K562 (cell line): ENCODE data around the gene HIVEP3. TPM values are rescaled to one million over a fixed set of nuclear protein-coding genes. Genes with fewer than 3 reads are reported as not detected.

Experiments used
- ATAC-seq: fragments of 200-7000 bp; cut with Tn5 transposase; 3 replicates; pipeline ENCODE4 v1.9.1; 2020; ENCODE audit warnings: moderate library complexity
- BruUV-seq: library from RNA; stranded (reverse); fragments of 400-500 nt; replicated peaks from 2 replicates; lab custom pipeline; 2021; lab: Mats Ljungman, UMichigan
- CTCF ChIA-PET: fragments of 300-600 bp; formaldehyde crosslinking; extraction: SDS; loops from one replicate; lab custom pipeline; 2021; ENCODE audit warnings: low intra/inter-chr PET ratio; lab: Yijun Ruan, JAX
- POLR2A ChIA-PET: fragments of 300-600, 350-650 bp; sonication (Branson Sonifier 250); formaldehyde crosslinking; extraction: SDS; loops from one replicate; lab custom pipeline; 2021; ENCODE audit warnings: antibody characterized with exemption, inconsistent platforms; lab: Yijun Ruan, JAX
- DNase-seq, 4 experiments: peaks; one replicate each; pipeline versions ENCODE4 v3.0.0 to v3.0.0-alpha.2; 2011 to 2018; ENCODE audit warnings: low spot score in 3 of 4, mixed read lengths in 3 of 4; ENCODE audit errors: extremely low read depth in 1 of 4
- FAIRE-seq: peaks from 2 replicates; lab custom pipeline; 2011; peaks lifted over from hg19 to GRCh38; lab: Jason Lieb, UNC
- H2AFZ ChIP-seq: 2 replicates; pipeline ENCODE4 v1.6.0; 2011; ENCODE audit warnings: low read depth, low read length, control low read depth, inconsistent platforms
- H3K27ac ChIP-seq: fragments of 200-600 bp; 3 replicates; pipeline ENCODE4 v1.8.0; 2011; ENCODE audit warnings: low read depth, mild to moderate bottlenecking, control low read depth, inconsistent platforms, low read length, moderate library complexity, mixed read lengths; ENCODE audit errors: extremely low read depth
- H3K27me3 ChIP-seq, 2 experiments: fragments of 300-600 bp in 1 of 2; 2 replicates in 1 of 2; 3 replicates in 1 of 2; pipeline versions ENCODE4 v1.6.0 to v1.8.0; 2011; ENCODE audit warnings: inconsistent platforms in 2 of 2, low read length in 2 of 2, mild to moderate bottlenecking in 1 of 2, mixed read lengths in 1 of 2, moderate library complexity in 1 of 2; ENCODE audit not compliant: control insufficient read depth in 2 of 2, insufficient read depth in 2 of 2
- H3K36me3 ChIP-seq: fragments of 300-600 bp; 3 replicates; pipeline ENCODE4 v1.8.0; 2011; ENCODE audit warnings: mild to moderate bottlenecking, low read length, inconsistent platforms; ENCODE audit not compliant: control insufficient read depth, insufficient read depth
- H3K4me1 ChIP-seq, 2 experiments: fragments of 200-600 bp in 1 of 2; replicated peaks in 1 of 2; 2 replicates in 1 of 2; 3 replicates in 1 of 2; pipeline versions ENCODE4 v1.5.1 to v1.8.0; 2011; ENCODE audit warnings: inconsistent platforms in 2 of 2, low read length in 2 of 2, mild to moderate bottlenecking in 1 of 2, mixed read lengths in 1 of 2, moderate library complexity in 1 of 2; ENCODE audit not compliant: control insufficient read depth in 2 of 2, insufficient read depth in 2 of 2
- H3K4me2 ChIP-seq: 2 replicates; pipeline ENCODE4 v1.6.1; 2011; ENCODE audit warnings: low read length, control low read depth, inconsistent platforms, mixed read lengths; ENCODE audit not compliant: insufficient read depth
- H3K4me3 ChIP-seq: fragments of 200-600 bp; sonication (generic), shearing (Covaris generic); 2 replicates; pipeline ENCODE4 v1.5.1; 2016; ENCODE audit warnings: control low read depth, inconsistent platforms
- H3K79me2 ChIP-seq: fragments of 200-600 bp; 3 replicates; pipeline ENCODE4 v1.8.0; 2011; ENCODE audit warnings: low read length, inconsistent platforms; ENCODE audit not compliant: control insufficient read depth, insufficient read depth
- H3K9ac ChIP-seq, 2 experiments: 2 replicates each; pipeline versions ENCODE4 v1.6.0 to v1.6.1; 2011; ENCODE audit warnings: low read depth in 2 of 2, low read length in 2 of 2, control low read depth in 1 of 2, inconsistent platforms in 1 of 2, mild to moderate bottlenecking in 1 of 2, mixed read lengths in 1 of 2; ENCODE audit not compliant: insufficient read depth in 1 of 2
- H3K9me1 ChIP-seq: one replicate; pipeline ENCODE4 v1.6.0; 2011; ENCODE audit warnings: inconsistent platforms, mild to moderate bottlenecking, low read length, moderate library complexity; ENCODE audit not compliant: control insufficient read depth, insufficient read depth
- H3K9me3 ChIP-seq: replicated peaks from 2 replicates; pipeline ENCODE4 v1.5.1; 2011; ENCODE audit warnings: low read depth, low read length, inconsistent platforms; ENCODE audit not compliant: control insufficient read depth, insufficient read depth
- H4K20me1 ChIP-seq: replicated peaks from 2 replicates; pipeline ENCODE4 v1.6.1; 2011; ENCODE audit warnings: low read length, inconsistent platforms, mixed read lengths; ENCODE audit not compliant: control insufficient read depth, insufficient read depth
- C11orf30 ChIP-seq: fragments of 450-650 bp; IDR thresholded peaks from 2 replicates; pipeline ENCODE4 v1.6.1; 2016; ENCODE audit warnings: low read depth, mild to moderate bottlenecking
- TAF1 ChIP-seq: IDR thresholded peaks from 2 replicates; pipeline ENCODE4 v1.6.1; 2011; ENCODE audit warnings: mild to moderate bottlenecking, low read length, moderate library complexity; ENCODE audit not compliant: insufficient read depth, control insufficient read depth, severe bottlenecking; ENCODE audit errors: extremely low read depth
- WGBS: fragments of 100-300 bp; shearing (Covaris generic); methylation state at CpG from one replicate; pipeline ENCODE4 v1.1.6; 2016; ENCODE audit warnings: low coverage, mixed read lengths; ENCODE audit not compliant: insufficient coverage; ENCODE audit errors: missing lambda C conversion rate; 5-methylcytosine and 5-hydroxymethylcytosine counted together
- in situ Hi-C: fragments of 300-500 bp; cut with MboI; formaldehyde crosslinking; loops from 4 replicates; pipeline ENCODE4 v1.15.0; 2018; ENCODE audit warnings: inconsistent platforms, mixed read lengths
- intact Hi-C: fragments of 100-400 bp; cut with micrococcal nuclease; formaldehyde crosslinking; loops from 2 replicates; pipeline ENCODE4 v1.14.2; 2022
- polyA plus RNA-seq, 8 experiments: library from polyadenylated mRNA; depleted of rRNA in 4 of 8; stranded (reverse) in 5 of 8; unstranded in 3 of 8; fragments of >200 nt; fragmentation: Nextera tagmentation in 2 of 8; fragmentation: Illumina TruSeq in 1 of 8; extraction: Ambion mirVana in 2 of 8; extraction: Trizol in 1 of 8; gene quantifications; 2 replicates each; pipeline versions ENCODE4 v1.2.1 to v1.2.3, GENCODE V29; 2011 to 2014; ENCODE audit warnings: inconsistent platforms in 1 of 8, missing spikeins in 1 of 8
- total RNA-seq, 7 experiments: library from RNA; depleted of rRNA in 6 of 7; stranded (reverse); fragments of >200 nt in 6 of 7; fragmentation: Illumina TruSeq in 2 of 7; extraction: Trizol in 2 of 7; gene quantifications; 2 replicates each; pipeline versions ENCODE4 v1.2.1 to v1.2.3, GENCODE V29; 2011 to 2021; ENCODE audit warnings: low replicate concordance in 1 of 7
- TF ChIP-seq, protein P1 (sequence below): fragments of 450-650 bp; IDR thresholded peaks from 2 replicates; pipeline ENCODE4 v1.6.1; 2016; ENCODE audit warnings: mild to moderate bottlenecking, moderate library complexity
- TF ChIP-seq, protein P2 (sequence below): fragments of 250-450 bp; sonication (Bioruptor Pico); IDR thresholded peaks from 2 replicates; pipeline ENCODE4 v1.4.0; 2020; ENCODE audit warnings: mild to moderate bottlenecking

HIVEP3 gene
- total and polyA plus RNA-seq, 9 of the 15 experiments (the other 6 are each of a cell fraction or from before 2014, with no cell fraction given) = 0.09 to 0.58 (median 0.34) TPM; not detected in 1

DNA sequence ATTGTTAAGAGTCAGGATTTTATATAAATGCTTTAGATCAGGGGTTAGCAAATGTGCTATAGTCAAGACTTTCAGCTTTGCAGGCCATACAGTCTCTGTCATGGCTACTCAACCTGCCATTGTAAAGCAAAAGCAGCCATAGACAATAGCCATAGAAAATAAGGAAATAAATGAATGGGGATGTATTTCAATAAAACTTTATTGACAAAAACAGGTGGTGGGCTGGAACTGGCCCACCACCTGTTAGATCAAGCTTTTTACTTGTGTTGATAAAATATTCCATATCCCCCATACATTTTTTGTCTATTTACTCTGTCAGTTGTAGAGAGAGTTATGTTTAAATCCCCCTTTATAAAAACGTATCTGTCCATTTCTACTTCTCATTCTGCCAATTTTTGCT is 98.9 kb downstream of the HIVEP3 start:
- Histone ChIP-seq H3K9me1 (no peaks in the 10 kb centered on the region), H3K79me2 (no peaks in the 10 kb centered on the region), H3K4me3 (no peak overlapping the region), H2AFZ (no peak overlapping the region), H3K27ac (no peak overlapping the region), H3K4me1 (no peaks in the 10 kb centered on the region), H3K9ac (no peak overlapping the region), H3K36me3 (no peaks in the 10 kb centered on the region), H3K4me2 (no peak overlapping the region), H3K9me3 (no peaks in the 10 kb centered on the region), H3K27me3 (peaks cover 9 to 10% of the 10 kb centered on the region in 2 experiments; a peak in 2 of 5 replicates), H4K20me1 (no peaks in the 10 kb centered on the region)
- ATAC-seq (no peak), DNase-seq (no peak), FAIRE-seq (no peak)
- in situ Hi-C loops (loop anchor here (25.0 kb wide), 1 partner anchor 317 kb away; no protein-coding TSS in a partner anchor), intact Hi-C loops (loop anchor here (10.0 kb wide), 1 partner anchor 315 kb away; no protein-coding TSS in a partner anchor)
- WGBS = 0% methylated on average over 1 of the region's 1 CpG
- CTCF ChIA-PET = no interaction called here
- POLR2A ChIA-PET = no interaction called here
- no TSS peak for BruUV-seq
- TF ChIP-seq, protein P1, sequence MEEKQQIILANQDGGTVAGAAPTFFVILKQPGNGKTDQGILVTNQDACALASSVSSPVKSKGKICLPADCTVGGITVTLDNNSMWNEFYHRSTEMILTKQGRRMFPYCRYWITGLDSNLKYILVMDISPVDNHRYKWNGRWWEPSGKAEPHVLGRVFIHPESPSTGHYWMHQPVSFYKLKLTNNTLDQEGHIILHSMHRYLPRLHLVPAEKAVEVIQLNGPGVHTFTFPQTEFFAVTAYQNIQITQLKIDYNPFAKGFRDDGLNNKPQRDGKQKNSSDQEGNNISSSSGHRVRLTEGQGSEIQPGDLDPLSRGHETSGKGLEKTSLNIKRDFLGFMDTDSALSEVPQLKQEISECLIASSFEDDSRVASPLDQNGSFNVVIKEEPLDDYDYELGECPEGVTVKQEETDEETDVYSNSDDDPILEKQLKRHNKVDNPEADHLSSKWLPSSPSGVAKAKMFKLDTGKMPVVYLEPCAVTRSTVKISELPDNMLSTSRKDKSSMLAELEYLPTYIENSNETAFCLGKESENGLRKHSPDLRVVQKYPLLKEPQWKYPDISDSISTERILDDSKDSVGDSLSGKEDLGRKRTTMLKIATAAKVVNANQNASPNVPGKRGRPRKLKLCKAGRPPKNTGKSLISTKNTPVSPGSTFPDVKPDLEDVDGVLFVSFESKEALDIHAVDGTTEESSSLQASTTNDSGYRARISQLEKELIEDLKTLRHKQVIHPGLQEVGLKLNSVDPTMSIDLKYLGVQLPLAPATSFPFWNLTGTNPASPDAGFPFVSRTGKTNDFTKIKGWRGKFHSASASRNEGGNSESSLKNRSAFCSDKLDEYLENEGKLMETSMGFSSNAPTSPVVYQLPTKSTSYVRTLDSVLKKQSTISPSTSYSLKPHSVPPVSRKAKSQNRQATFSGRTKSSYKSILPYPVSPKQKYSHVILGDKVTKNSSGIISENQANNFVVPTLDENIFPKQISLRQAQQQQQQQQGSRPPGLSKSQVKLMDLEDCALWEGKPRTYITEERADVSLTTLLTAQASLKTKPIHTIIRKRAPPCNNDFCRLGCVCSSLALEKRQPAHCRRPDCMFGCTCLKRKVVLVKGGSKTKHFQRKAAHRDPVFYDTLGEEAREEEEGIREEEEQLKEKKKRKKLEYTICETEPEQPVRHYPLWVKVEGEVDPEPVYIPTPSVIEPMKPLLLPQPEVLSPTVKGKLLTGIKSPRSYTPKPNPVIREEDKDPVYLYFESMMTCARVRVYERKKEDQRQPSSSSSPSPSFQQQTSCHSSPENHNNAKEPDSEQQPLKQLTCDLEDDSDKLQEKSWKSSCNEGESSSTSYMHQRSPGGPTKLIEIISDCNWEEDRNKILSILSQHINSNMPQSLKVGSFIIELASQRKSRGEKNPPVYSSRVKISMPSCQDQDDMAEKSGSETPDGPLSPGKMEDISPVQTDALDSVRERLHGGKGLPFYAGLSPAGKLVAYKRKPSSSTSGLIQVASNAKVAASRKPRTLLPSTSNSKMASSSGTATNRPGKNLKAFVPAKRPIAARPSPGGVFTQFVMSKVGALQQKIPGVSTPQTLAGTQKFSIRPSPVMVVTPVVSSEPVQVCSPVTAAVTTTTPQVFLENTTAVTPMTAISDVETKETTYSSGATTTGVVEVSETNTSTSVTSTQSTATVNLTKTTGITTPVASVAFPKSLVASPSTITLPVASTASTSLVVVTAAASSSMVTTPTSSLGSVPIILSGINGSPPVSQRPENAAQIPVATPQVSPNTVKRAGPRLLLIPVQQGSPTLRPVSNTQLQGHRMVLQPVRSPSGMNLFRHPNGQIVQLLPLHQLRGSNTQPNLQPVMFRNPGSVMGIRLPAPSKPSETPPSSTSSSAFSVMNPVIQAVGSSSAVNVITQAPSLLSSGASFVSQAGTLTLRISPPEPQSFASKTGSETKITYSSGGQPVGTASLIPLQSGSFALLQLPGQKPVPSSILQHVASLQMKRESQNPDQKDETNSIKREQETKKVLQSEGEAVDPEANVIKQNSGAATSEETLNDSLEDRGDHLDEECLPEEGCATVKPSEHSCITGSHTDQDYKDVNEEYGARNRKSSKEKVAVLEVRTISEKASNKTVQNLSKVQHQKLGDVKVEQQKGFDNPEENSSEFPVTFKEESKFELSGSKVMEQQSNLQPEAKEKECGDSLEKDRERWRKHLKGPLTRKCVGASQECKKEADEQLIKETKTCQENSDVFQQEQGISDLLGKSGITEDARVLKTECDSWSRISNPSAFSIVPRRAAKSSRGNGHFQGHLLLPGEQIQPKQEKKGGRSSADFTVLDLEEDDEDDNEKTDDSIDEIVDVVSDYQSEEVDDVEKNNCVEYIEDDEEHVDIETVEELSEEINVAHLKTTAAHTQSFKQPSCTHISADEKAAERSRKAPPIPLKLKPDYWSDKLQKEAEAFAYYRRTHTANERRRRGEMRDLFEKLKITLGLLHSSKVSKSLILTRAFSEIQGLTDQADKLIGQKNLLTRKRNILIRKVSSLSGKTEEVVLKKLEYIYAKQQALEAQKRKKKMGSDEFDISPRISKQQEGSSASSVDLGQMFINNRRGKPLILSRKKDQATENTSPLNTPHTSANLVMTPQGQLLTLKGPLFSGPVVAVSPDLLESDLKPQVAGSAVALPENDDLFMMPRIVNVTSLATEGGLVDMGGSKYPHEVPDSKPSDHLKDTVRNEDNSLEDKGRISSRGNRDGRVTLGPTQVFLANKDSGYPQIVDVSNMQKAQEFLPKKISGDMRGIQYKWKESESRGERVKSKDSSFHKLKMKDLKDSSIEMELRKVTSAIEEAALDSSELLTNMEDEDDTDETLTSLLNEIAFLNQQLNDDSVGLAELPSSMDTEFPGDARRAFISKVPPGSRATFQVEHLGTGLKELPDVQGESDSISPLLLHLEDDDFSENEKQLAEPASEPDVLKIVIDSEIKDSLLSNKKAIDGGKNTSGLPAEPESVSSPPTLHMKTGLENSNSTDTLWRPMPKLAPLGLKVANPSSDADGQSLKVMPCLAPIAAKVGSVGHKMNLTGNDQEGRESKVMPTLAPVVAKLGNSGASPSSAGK = no peak
- no peak for TF ChIP-seq TAF1
- TF ChIP-seq C11orf30 = no peak
- TF ChIP-seq, protein P2, sequence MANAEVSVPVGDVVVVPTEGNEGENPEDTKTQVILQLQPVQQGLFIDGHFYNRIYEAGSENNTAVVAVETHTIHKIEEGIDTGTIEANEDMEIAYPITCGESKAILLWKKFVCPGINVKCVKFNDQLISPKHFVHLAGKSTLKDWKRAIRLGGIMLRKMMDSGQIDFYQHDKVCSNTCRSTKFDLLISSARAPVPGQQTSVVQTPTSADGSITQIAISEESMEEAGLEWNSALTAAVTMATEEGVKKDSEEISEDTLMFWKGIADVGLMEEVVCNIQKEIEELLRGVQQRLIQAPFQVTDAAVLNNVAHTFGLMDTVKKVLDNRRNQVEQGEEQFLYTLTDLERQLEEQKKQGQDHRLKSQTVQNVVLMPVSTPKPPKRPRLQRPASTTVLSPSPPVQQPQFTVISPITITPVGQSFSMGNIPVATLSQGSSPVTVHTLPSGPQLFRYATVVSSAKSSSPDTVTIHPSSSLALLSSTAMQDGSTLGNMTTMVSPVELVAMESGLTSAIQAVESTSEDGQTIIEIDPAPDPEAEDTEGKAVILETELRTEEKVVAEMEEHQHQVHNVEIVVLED (CRISPR knock-in tag) = no peak
